Fibroblast of mammary gland (primary cell): ENCODE measurements around the gene CIART.

ENCODE experiments used
- DNase-seq: peaks from one replicate; pipeline ENCODE4 v3.0.0-alpha.2; 2010; ENCODE audit warnings: low read depth
- H3K4me3 ChIP-seq: 2 replicates; pipeline ENCODE4 v1.5.1; 2011; ENCODE audit warnings: low read depth, mild to moderate bottlenecking, low read length, moderate library complexity; ENCODE audit not compliant: control insufficient read depth
- CTCF ChIP-seq: conservative IDR thresholded peaks from 2 replicates; pipeline ENCODE4 v1.5.1; 2011; ENCODE audit warnings: low read depth, low read length, inconsistent platforms; ENCODE audit not compliant: control insufficient read depth, insufficient read depth

The CIART gene

GRCh38 chr1:150332651-150333290 lies 50.4 kb downstream of the CIART start:
- no peak for TF ChIP-seq CTCF
- DNase-seq: no peak
- H3K4me3 ChIP-seq: no peak overlapping the region
